Left lung (tissue), 10 donors: ENCODE results near the gene LRRC61. TPM values are rescaled to one million over a fixed set of nuclear protein-coding genes. Genes with fewer than 3 reads are reported as not detected.
A peak's percentile ranks its signal among the peaks of the same experiment; 100 is the strongest.
"Not testable (repeated sequence)": the region's sequence is repeated elsewhere in the genome, so short reads cannot be mapped to it uniquely, and the experiment has no call there.

Experiments used
- ATAC-seq: fragments of 200-7000 bp; cut with Tn5 transposase; one replicate; pipeline ENCODE4 v1.9.1; 2020; ENCODE audit warnings: moderate library complexity
- DNase-seq, 4 donors: peaks; one replicate each; pipeline ENCODE4 v3.0.0-alpha.2; 2013 to 2020
- H3K27ac ChIP-seq, 2 donors: fragments of 200-600 bp; sonication (generic) in 1 of 2; one replicate each; pipeline versions ENCODE4 v1.5.0 to v1.8.0; 2020 to 2021
- H3K27me3 ChIP-seq, 2 donors: fragments of 200-600 bp; sonication (generic) in 1 of 2; one replicate each; pipeline versions ENCODE4 v1.5.0 to v1.8.0; 2020 to 2021
- H3K36me3 ChIP-seq, 2 donors: fragments of 200-600 bp; sonication (generic) in 1 of 2; one replicate each; pipeline versions ENCODE4 v1.5.0 to v1.8.0; 2020 to 2021
- H3K4me1 ChIP-seq, 2 donors: fragments of 200-600 bp; one replicate each; pipeline ENCODE4 v1.8.0; 2021
- H3K4me3 ChIP-seq, 2 donors: fragments of 200-600 bp; sonication (generic) in 1 of 2; one replicate each; pipeline versions ENCODE4 v1.5.0 to v1.8.0; 2020 to 2021; ENCODE audit warnings: mild to moderate bottlenecking in 1 of 2
- H3K9me3 ChIP-seq, 2 donors: fragments of 200-600 bp; sonication (generic) in 1 of 2; one replicate each; pipeline versions ENCODE4 v1.5.0 to v1.8.0; 2020 to 2021
- intact Hi-C, 2 donors: fragments of 100-400 bp; cut with DNase I; formaldehyde crosslinking; loops; one replicate each; pipeline versions ENCODE4 v1.11.2 to v1.14.2; 2022
- polyA plus RNA-seq, 6 donors: library from polyadenylated mRNA; unstranded; fragments of 120-200 nt; gene quantifications; one replicate each; pipeline ENCODE4 v1.2.1, GENCODE V29; 2013; ENCODE audit not compliant: insufficient read length in 6 of 6
- total RNA-seq, 2 donors: library from RNA; stranded (reverse); fragmentation: NEBNext Ultra II Directional; extraction: Animal tissue kit (Norgen Biotek cat#: 25700); gene quantifications; one replicate each; pipeline ENCODE4 v1.2.1, GENCODE V29; 2021
- TF ChIP-seq, protein P1 (sequence below), 2 donors: fragments of 200-600 bp; sonication (generic) in 1 of 2; IDR thresholded peaks; one replicate each; pipeline versions ENCODE4 v1.5.0 to v1.8.0; 2021; ENCODE audit warnings: antibody characterized with exemption in 2 of 2
- donor health status: DM: no; HTN: yes; CAD: no.
- donor health status: DM: no; HTN: no; CAD: no.

Gene LRRC61
- total and polyA plus RNA-seq, 8 donors = 9.0 to 22.5 (median 19.3) TPM

DNA sequence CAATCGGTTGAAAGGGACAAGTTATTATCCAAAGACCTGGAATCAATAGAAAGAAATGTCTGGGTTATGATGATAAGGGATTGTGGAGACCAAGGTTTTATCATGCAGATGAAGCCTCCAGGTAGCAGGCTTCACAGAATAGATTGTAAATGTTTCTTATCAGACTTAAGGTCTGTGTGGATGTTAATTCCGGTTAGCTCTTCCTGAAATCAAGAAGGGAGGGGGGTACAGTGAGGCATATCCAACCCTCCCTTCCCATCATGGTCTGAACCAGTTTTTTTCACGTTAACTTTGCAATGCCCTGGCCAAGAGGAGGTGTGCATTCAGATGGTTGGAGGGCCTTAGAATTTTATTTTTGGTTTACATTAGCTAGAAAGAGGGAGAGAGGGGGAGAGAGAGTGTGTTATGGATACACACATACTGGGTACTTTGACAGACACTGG is 9.8 kb upstream of the LRRC61 start:
- DNase-seq = no peak

DNA sequence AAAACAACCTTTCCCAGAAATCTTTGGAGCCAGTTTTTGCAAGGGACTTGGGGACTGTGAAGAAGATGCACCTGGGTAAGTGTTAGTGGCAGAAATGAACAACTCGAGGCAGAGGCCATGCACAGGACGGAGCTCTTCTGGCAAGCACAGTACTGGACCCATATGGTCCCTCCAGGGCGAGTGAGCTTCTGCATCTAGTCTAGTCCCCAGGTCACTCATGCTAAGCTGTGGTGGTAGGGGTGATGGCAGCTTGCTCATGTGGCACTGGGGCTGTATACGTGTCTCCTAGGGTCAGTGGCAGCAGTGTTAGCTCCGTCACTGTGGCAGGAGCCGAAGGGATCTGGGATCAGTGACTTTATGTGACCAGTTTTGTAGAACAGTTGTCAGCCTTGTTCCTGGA is 9.3 kb upstream of the LRRC61 start:
- H3K4me3 ChIP-seq = no peak overlapping the region
- no peak overlapping the region for H3K27ac ChIP-seq
- H3K4me1 ChIP-seq = no peaks in the 10 kb centered on the region
- ATAC-seq (no peak), DNase-seq (no peak)
- intact Hi-C loops = no loop called here
- no peaks in the 10 kb centered on the region for H3K9me3 ChIP-seq
- H3K36me3 ChIP-seq = no peaks in the 10 kb centered on the region
- no peaks in the 10 kb centered on the region for H3K27me3 ChIP-seq
- TF ChIP-seq, protein P1, sequence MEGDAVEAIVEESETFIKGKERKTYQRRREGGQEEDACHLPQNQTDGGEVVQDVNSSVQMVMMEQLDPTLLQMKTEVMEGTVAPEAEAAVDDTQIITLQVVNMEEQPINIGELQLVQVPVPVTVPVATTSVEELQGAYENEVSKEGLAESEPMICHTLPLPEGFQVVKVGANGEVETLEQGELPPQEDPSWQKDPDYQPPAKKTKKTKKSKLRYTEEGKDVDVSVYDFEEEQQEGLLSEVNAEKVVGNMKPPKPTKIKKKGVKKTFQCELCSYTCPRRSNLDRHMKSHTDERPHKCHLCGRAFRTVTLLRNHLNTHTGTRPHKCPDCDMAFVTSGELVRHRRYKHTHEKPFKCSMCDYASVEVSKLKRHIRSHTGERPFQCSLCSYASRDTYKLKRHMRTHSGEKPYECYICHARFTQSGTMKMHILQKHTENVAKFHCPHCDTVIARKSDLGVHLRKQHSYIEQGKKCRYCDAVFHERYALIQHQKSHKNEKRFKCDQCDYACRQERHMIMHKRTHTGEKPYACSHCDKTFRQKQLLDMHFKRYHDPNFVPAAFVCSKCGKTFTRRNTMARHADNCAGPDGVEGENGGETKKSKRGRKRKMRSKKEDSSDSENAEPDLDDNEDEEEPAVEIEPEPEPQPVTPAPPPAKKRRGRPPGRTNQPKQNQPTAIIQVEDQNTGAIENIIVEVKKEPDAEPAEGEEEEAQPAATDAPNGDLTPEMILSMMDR (IDR thresholded peaks at IDR 0.05) = no peak

More for the DNA sequence above, 9.8 kb upstream of the LRRC61 start:
- no peak for ATAC-seq
- H3K4me3 ChIP-seq = no peak overlapping the region
- H3K9me3 ChIP-seq = no peaks in the 10 kb centered on the region
- no peaks in the 10 kb centered on the region for H3K4me1 ChIP-seq
- no peaks in the 10 kb centered on the region for H3K27me3 ChIP-seq
- H3K36me3 ChIP-seq = no peaks in the 10 kb centered on the region
- H3K27ac ChIP-seq = no peak overlapping the region
- TF ChIP-seq, protein P1 (IDR thresholded peaks at IDR 0.05) = no peak
- intact Hi-C loops = no loop called here

DNA sequence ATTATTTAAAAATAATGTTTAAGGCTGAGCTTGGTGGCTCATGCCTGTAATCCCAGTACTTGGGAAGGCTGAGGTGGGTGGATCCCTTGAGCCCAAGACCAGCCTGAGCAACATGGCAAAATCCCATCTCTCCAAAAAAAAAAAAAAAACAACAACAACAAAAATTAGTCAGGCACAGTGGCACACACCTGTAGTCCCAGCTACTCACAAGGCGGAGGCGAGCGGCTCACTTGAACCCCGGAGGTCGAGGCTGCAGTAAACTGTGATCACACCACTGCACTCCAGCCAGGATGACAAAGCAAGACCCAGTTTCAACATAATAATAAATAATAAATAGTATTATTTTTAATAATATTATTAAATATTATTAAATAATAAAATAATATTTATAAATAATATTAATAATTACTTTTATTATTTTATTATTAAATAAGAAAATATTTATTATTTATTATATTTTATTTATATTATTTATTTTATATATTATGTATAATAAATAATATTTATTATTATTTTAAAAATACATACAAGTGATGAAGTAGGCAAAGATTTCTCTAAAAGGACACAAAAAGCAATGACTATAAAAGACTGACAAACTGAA is 8.4 kb upstream of the LRRC61 start:
- Histone ChIP-seq H3K36me3 (no peaks in the 10 kb centered on the region), H3K4me3 (no peak overlapping the region)
- ATAC-seq = no peak

DNA sequence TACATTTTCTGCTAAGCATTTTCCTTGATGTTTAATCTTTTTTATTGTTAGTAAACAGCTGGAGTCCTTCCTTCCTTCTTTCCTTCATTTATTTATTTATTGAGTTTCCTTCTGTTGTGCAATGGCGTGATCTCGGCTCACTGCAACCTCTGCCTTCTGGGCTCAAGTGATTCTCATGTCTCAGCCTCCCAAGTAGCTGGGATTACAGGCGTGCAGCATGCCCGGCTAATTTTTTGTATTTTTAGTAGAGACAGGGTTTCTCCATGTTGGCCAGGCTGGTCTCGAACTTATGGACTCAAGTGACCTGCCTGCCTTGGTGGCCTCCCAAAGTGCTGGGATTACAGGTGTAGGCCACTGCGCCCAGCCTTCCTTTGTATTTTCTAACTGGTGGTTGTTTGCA is 6.2 kb upstream of the LRRC61 start:
- H3K9me3 ChIP-seq, intact Hi-C loops, DNase-seq, H3K4me3 ChIP-seq, H3K27ac ChIP-seq, ATAC-seq, H3K27me3 ChIP-seq, H3K36me3 ChIP-seq: not testable (repeated sequence)
- peaks cover 3 to 12% of the 10 kb centered on the region in 2 donors for H3K4me1 ChIP-seq

More for the DNA sequence above, 8.4 kb upstream of the LRRC61 start:
- Histone ChIP-seq H3K27me3 (no peaks in the 10 kb centered on the region), H3K9me3 (no peaks in the 10 kb centered on the region), H3K4me1 (no peaks in the 10 kb centered on the region), H3K27ac (no peak overlapping the region)
- DNase-seq = no peak
- intact Hi-C loops = no loop called here
- TF ChIP-seq, protein P1 (IDR thresholded peaks at IDR 0.05) = no peak

DNA sequence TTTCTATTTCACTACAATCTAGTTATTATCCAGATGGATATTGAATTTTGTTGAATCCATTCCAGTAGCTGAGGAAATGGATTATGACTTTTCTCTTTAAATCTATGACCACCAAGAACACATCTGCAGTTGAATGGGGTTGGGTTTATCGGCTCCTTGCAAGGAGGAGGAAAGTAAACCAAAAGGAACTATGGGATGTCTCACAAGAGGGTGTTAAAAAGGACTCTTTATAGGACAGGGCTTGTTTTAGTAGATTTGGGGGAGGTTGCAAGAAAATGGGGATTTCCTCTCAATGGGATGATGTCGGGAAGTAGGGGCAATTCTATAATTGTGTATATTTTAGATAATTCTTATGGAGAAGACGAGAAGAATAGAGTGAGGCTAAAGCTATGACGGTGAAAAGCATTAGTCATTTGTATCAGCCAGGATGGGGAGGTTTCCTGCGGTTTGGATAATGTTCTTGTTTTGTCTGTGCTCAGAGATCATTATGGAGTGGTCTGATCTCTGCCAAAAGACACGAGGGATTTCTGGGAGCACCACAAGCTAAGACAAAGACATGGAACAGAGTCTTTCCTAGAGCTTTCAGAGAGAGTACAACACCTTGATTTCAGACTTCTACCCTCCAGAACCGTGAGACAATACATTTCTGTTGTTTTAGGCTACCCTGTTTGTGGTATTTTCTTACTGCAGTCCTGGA is 5.3 kb upstream of the LRRC61 start:
- TF ChIP-seq, protein P1 (IDR thresholded peaks at IDR 0.05) = no peak
- ATAC-seq (no peak), DNase-seq (no peak)
- Histone ChIP-seq H3K4me3 (no peak overlapping the region), H3K36me3 (no peaks in the 10 kb centered on the region), H3K27me3 (peaks cover 0 to 6% of the 10 kb centered on the region in 2 donors), H3K9me3 (no peaks in the 10 kb centered on the region), H3K4me1 (peaks cover 9 to 21% of the 10 kb centered on the region in 2 donors), H3K27ac (peak overlapping the region in 1 of 2 donors; percentile 65)
- intact Hi-C loops = no loop called here
